SK-N-SH (cell line): ENCODE data around the gene RBMS3. TPM values are rescaled to one million over a fixed set of nuclear protein-coding genes. Genes with fewer than 3 reads are reported as not detected.

ENCODE experiments used
- CTCF ChIA-PET: fragments of 300-600, 350-600 bp; formaldehyde crosslinking; extraction: SDS; loops from one replicate; lab custom pipeline; 2021; lab: Yijun Ruan, JAX
- POLR2A ChIA-PET: fragments of 350-600 bp; sonication (Branson Sonifier 250); formaldehyde crosslinking; extraction: SDS; loops from one replicate; lab custom pipeline; 2020; ENCODE audit warnings: antibody characterized with exemption, inconsistent platforms; lab: Yijun Ruan, JAX
- DNase-seq: peaks from one replicate; pipeline ENCODE4 v3.0.0; 2012
- H2AFZ ChIP-seq: fragments of 200-600 bp; sonication (generic); 2 replicates; pipeline ENCODE4 v1.8.1; 2016; ENCODE audit warnings: antibody characterized with exemption, mild to moderate bottlenecking, low read depth
- H3F3A ChIP-seq: fragments of 200-600 bp; sonication (generic); replicated peaks from 2 replicates; pipeline ENCODE3; 2016; ENCODE audit warnings: antibody characterized with exemption, mild to moderate bottlenecking; ENCODE audit not compliant: insufficient read depth
- H3K27ac ChIP-seq, 2 experiments: fragments of 200-500 bp in 1 of 2; fragments of 200-600 bp in 1 of 2; sonication (Bioruptor generic) in 1 of 2; sonication (generic), shearing (Covaris generic) in 1 of 2; 2 replicates each; pipeline versions ENCODE4 v1.5.1 to v1.6.1; 2014 to 2016; ENCODE audit warnings: low read depth in 2 of 2, inconsistent platforms in 1 of 2, low read length in 1 of 2, mild to moderate bottlenecking in 1 of 2, mixed read lengths in 1 of 2
- H3K27me3 ChIP-seq: fragments of 200-600 bp; sonication (generic), shearing (Covaris generic); 2 replicates; pipeline ENCODE4 v1.6.1; 2016; ENCODE audit warnings: mixed run types; ENCODE audit not compliant: insufficient read depth
- H3K36me3 ChIP-seq, 2 experiments: fragments of 200-500 bp in 1 of 2; fragments of 200-600 bp in 1 of 2; sonication (Bioruptor generic) in 1 of 2; sonication (generic) in 1 of 2; replicated peaks in 1 of 2; 2 replicates each; pipeline versions ENCODE3 to v1.5.1; 2014 to 2016; ENCODE audit warnings: low read length in 1 of 2, mild to moderate bottlenecking in 1 of 2; ENCODE audit not compliant: insufficient read depth in 2 of 2, control insufficient read depth in 1 of 2
- H3K4me1 ChIP-seq, 2 experiments: fragments of 200-500 bp in 1 of 2; fragments of 200-600 bp in 1 of 2; sonication (Bioruptor generic) in 1 of 2; sonication (generic), shearing (Covaris generic) in 1 of 2; 2 replicates each; pipeline versions ENCODE4 v1.5.1 to v1.6.1; 2014 to 2016; ENCODE audit warnings: low read depth in 1 of 2, low read length in 1 of 2, mixed run types in 1 of 2; ENCODE audit not compliant: insufficient read depth in 2 of 2, control insufficient read depth in 1 of 2
- H3K4me2 ChIP-seq: fragments of 200-600 bp; sonication (generic), shearing (Covaris generic); 2 replicates; pipeline ENCODE4 v1.6.1; 2017; ENCODE audit warnings: mixed run types
- H3K4me3 ChIP-seq, 2 experiments: fragments of 200-500 bp in 1 of 2; fragments of 200-600 bp in 1 of 2; sonication (Bioruptor generic) in 1 of 2; sonication (generic), shearing (Covaris generic) in 1 of 2; 2 replicates each; pipeline versions ENCODE4 v1.5.1 to v1.8.1; 2014 to 2016; ENCODE audit warnings: low read depth in 2 of 2, inconsistent platforms in 1 of 2, low read length in 1 of 2, mild to moderate bottlenecking in 1 of 2, mixed read lengths in 1 of 2, moderate library complexity in 1 of 2
- H3K79me2 ChIP-seq: fragments of 200-600 bp; sonication (generic); 2 replicates; pipeline ENCODE4 v1.8.1; 2017; ENCODE audit warnings: mild to moderate bottlenecking; ENCODE audit not compliant: insufficient read depth
- H3K9ac ChIP-seq: fragments of 200-600 bp; sonication (generic); 2 replicates; pipeline ENCODE4 v1.6.1; 2017; ENCODE audit warnings: mixed run types
- H3K9me2 ChIP-seq: fragments of 200-600 bp; sonication (generic); 2 replicates; pipeline ENCODE4 v1.6.1; 2017; ENCODE audit warnings: mixed run types
- H3K9me3 ChIP-seq: fragments of 200-600 bp; sonication (generic); 2 replicates; pipeline ENCODE4 v1.6.1; 2017; ENCODE audit warnings: mixed run types, mild to moderate bottlenecking, moderate library complexity
- H4K20me1 ChIP-seq: fragments of 200-600 bp; sonication (generic); 2 replicates; pipeline ENCODE4 v1.6.1; 2017; ENCODE audit warnings: mild to moderate bottlenecking, mixed run types; ENCODE audit not compliant: insufficient read depth
- CHD2 ChIP-seq: fragments of 150-350 bp; IDR thresholded peaks from 2 replicates; pipeline ENCODE4 v1.6.1; 2018; ENCODE audit warnings: low read length; ENCODE audit not compliant: partially characterized antibody
- EZH2phosphoT487 ChIP-seq: fragments of 200-600 bp; sonication (generic); IDR thresholded peaks from 2 replicates; pipeline ENCODE4 v1.6.1; 2017; ENCODE audit warnings: low read depth, mixed run types, mild to moderate bottlenecking, antibody characterized with exemption, moderate library complexity, borderline replicate concordance
- JUND ChIP-seq: IDR thresholded peaks from 2 replicates; pipeline ENCODE4 v1.4.0; 2012
- MEF2A ChIP-seq: IDR thresholded peaks from 2 replicates; pipeline ENCODE4 v1.4.0; 2012; ENCODE audit warnings: low read depth, borderline replicate concordance
- POLR2AphosphoS5 ChIP-seq: IDR thresholded peaks from 2 replicates; pipeline ENCODE4 v1.6.1; 2012; ENCODE audit warnings: low read depth, low read length
- RXRA ChIP-seq: IDR thresholded peaks from 2 replicates; pipeline ENCODE4 v1.4.0; 2012; ENCODE audit warnings: low read depth, mild to moderate bottlenecking, borderline replicate concordance
- TEAD4 ChIP-seq: IDR thresholded peaks from 2 replicates; pipeline ENCODE4 v1.4.0; 2012; ENCODE audit warnings: mild to moderate bottlenecking, borderline replicate concordance; ENCODE audit not compliant: insufficient read depth
- USF1 ChIP-seq: IDR thresholded peaks from 2 replicates; pipeline ENCODE4 v1.4.0; 2012; ENCODE audit warnings: low read depth, borderline replicate concordance
- WGBS: methylation state at CpG from one replicate; pipeline ENCODE4 v1.1.6; 2017; ENCODE audit warnings: low lambda C conversion rate; 5-methylcytosine and 5-hydroxymethylcytosine counted together
- polyA plus RNA-seq, 3 experiments: library from polyadenylated mRNA; depleted of rRNA; stranded (reverse); fragments of >200 nt; gene quantifications; 2 replicates each; pipeline ENCODE4 v1.2.3, GENCODE V29; 2012
- TF ChIP-seq, protein P1 (sequence below): IDR thresholded peaks from 2 replicates; pipeline ENCODE4 v1.4.0; 2012; ENCODE audit warnings: low read depth
- TF ChIP-seq, protein P2 (sequence below): IDR thresholded peaks from 2 replicates; pipeline ENCODE4 v1.4.0; 2012; ENCODE audit warnings: low read depth, borderline replicate concordance

RBMS3 gene
- polyA plus RNA-seq, 1 of the 3 experiments (the other 2 are of a cell fraction): 8.2 TPM

- no peak for DNase-seq
- Histone ChIP-seq H4K20me1 (no peaks in the 10 kb centered on the region), H3K4me2 (no peak overlapping the region), H3K9ac (no peak overlapping the region), H3K27ac (no peak overlapping the region), H2AFZ (no peak overlapping the region), H3K4me3 (no peak overlapping the region), H3K4me1 (peaks cover 0 to 2% of the 10 kb centered on the region in 2 experiments; a peak in 2 of 4 replicates), H3K9me2 (no peaks in the 10 kb centered on the region), H3F3A (no peaks in the 10 kb centered on the region), H3K36me3 (peaks cover 8 to 13% of the 10 kb centered on the region in 2 experiments), H3K79me2 (peaks cover 32% of the 10 kb centered on the region), H3K27me3 (no peaks in the 10 kb centered on the region), H3K9me3 (no peaks in the 10 kb centered on the region)
- ChIA-PET POLR2A (interaction anchor here (0.7 kb wide), 1 partner anchor 1468 kb away, joined by 3 read pairs; no protein-coding TSS in a partner anchor), CTCF (no interaction called here)
- 96% methylated on average over 3 of the region's 3 CpGs for WGBS
- TF ChIP-seq MEF2A (no peak), EZH2phosphoT487 (no peak), TEAD4 (no peak), USF1 (no peak), POLR2AphosphoS5 (no peak)
- TF ChIP-seq, protein P1, sequence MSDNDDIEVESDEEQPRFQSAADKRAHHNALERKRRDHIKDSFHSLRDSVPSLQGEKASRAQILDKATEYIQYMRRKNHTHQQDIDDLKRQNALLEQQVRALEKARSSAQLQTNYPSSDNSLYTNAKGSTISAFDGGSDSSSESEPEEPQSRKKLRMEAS: no peak
Measured at GRCh38 chr3:29481969-29482767, 201.3 kb downstream of the RBMS3 start.

DNA sequence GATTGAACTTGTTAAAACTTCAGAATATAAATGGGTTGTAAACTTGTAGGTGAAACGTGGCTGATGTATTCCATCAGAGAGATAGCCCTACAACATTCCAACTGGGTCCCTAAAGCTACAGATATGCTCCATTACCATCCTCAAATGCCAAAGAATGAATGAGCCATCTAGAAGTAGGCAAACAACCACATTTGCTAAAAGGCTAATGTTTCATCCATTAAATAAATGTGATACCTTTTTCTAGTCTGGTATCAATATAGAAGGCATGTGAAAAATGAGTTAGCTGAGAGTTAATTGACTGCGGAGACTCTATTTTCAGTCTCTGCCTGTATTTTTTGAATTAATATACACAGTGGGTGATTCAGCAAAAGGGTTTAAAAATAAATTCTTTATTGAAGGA lies 203.8 kb downstream of the RBMS3 start:
- no peak for TF ChIP-seq JUND
- TF ChIP-seq RXRA: no peak
- no peak for TF ChIP-seq MEF2A
- TF ChIP-seq USF1: no peak
- no peak for TF ChIP-seq CHD2
- no peak for TF ChIP-seq EZH2phosphoT487
- TF ChIP-seq, protein P2, sequence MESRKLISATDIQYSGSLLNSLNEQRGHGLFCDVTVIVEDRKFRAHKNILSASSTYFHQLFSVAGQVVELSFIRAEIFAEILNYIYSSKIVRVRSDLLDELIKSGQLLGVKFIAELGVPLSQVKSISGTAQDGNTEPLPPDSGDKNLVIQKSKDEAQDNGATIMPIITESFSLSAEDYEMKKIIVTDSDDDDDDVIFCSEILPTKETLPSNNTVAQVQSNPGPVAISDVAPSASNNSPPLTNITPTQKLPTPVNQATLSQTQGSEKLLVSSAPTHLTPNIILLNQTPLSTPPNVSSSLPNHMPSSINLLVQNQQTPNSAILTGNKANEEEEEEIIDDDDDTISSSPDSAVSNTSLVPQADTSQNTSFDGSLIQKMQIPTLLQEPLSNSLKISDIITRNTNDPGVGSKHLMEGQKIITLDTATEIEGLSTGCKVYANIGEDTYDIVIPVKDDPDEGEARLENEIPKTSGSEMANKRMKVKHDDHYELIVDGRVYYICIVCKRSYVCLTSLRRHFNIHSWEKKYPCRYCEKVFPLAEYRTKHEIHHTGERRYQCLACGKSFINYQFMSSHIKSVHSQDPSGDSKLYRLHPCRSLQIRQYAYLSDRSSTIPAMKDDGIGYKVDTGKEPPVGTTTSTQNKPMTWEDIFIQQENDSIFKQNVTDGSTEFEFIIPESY: no peak
- TF ChIP-seq, all 33 proteins: peak for 0
- POLR2A ChIA-PET: no interaction called here

More for the DNA sequence above, 203.8 kb downstream of the RBMS3 start:
- Histone ChIP-seq H3K4me1 (no peaks in the 10 kb centered on the region; a peak in 1 of 4 replicates), H3K9me2 (no peaks in the 10 kb centered on the region), H3K27me3 (no peaks in the 10 kb centered on the region), H3K9ac (no peak overlapping the region), H3K27ac (peak overlapping the region in 1 of 2 experiments; percentile 55; a peak in 2 of 4 replicates), H3F3A (no peaks in the 10 kb centered on the region), H4K20me1 (no peaks in the 10 kb centered on the region), H3K4me3 (no peak overlapping the region), H2AFZ (no peak overlapping the region), H3K36me3 (peaks cover 17 to 27% of the 10 kb centered on the region in 2 experiments), H3K4me2 (no peak overlapping the region), H3K9me3 (no peaks in the 10 kb centered on the region), H3K79me2 (peaks cover 25% of the 10 kb centered on the region)
- CTCF ChIA-PET: interaction anchor here (1.2 to 1.3 kb wide), 2 partner anchors 8 to 18 kb away, joined by 3 to 5 read pairs; no protein-coding TSS in a partner anchor
- WGBS: 89% methylated on average over 2 of the region's 2 CpGs
- no peak for DNase-seq
